HCT116 (cell line): Measurements from ENCODE around the gene GSTA1. TPM values are rescaled to one million over a fixed set of nuclear protein-coding genes. Genes with fewer than 3 reads are reported as not detected.

Source experiments
- ATAC-seq: fragments of 200-7000 bp; cut with Tn5 transposase; 2 replicates; pipeline ENCODE4 v1.9.1; 2020; ENCODE audit warnings: mild to moderate bottlenecking, moderate library complexity
- BruUV-seq: library from RNA; stranded (reverse); fragments of 400-500 nt; replicated peaks from 2 replicates; lab custom pipeline; 2021; lab: Mats Ljungman, UMichigan
- CTCF ChIA-PET: fragments of 300-600 bp; sonication (Branson Sonifier 250); formaldehyde crosslinking; loops from one replicate; lab custom pipeline; 2021; ENCODE audit warnings: antibody characterized with exemption; lab: Charles Lee
- POLR2A ChIA-PET: fragments of 300-600, 350-600 bp; sonication (Branson Sonifier 250); formaldehyde crosslinking; loops from one replicate; lab custom pipeline; 2021; ENCODE audit warnings: antibody characterized with exemption; lab: Charles Lee
- RAD21 ChIA-PET, 2 experiments: fragments of 300-600 bp; sonication (Branson Sonifier 250); formaldehyde crosslinking; loops; one replicate each; lab custom pipeline; 2023; ENCODE audit warnings: low total read pairs in 2 of 2; ENCODE audit not compliant: uncharacterized antibody in 2 of 2, unreplicated experiment in 2 of 2, low non-redundant PET in 1 of 2; lab: Charles Lee
- DNase-seq: peaks from one replicate; pipeline ENCODE4 v3.0.0-alpha.2; 2010; ENCODE audit warnings: low read depth, low spot score
- H2AFZ ChIP-seq: fragments of 200-600 bp; shearing (Covaris generic), sonication (generic); 2 replicates; pipeline ENCODE4 v1.6.1; 2017; ENCODE audit warnings: low read depth, mixed run types, mixed read lengths, antibody characterized with exemption, low read length; ENCODE audit not compliant: poor library complexity, severe bottlenecking
- H3K27ac ChIP-seq: 2 replicates; pipeline ENCODE4 v1.5.1; 2012; ENCODE audit warnings: low read depth, low read length
- H3K27me3 ChIP-seq: fragments of 200-600 bp; sonication (generic); 2 replicates; pipeline ENCODE4 v1.6.1; 2016; ENCODE audit warnings: mixed run types, low read length, mixed read lengths; ENCODE audit not compliant: insufficient read depth
- H3K36me3 ChIP-seq, 2 experiments: fragments of 200-500 bp in 1 of 2; fragments of 200-600 bp in 1 of 2; sonication (Bioruptor generic) in 1 of 2; sonication (generic) in 1 of 2; 2 replicates each; pipeline versions ENCODE4 v1.5.1 to v1.6.1; 2014 to 2016; ENCODE audit warnings: low read length in 2 of 2, inconsistent platforms in 1 of 2, mixed read lengths in 1 of 2, mixed run types in 1 of 2; ENCODE audit not compliant: insufficient read depth in 2 of 2, control insufficient read depth in 1 of 2
- H3K4me1 ChIP-seq, 2 experiments: fragments of 200-600 bp in 1 of 2; sonication (generic) in 1 of 2; 2 replicates each; pipeline versions ENCODE4 v1.5.1 to v1.6.1; 2012 to 2017; ENCODE audit warnings: low read length in 2 of 2, inconsistent platforms in 1 of 2, mild to moderate bottlenecking in 1 of 2, mixed read lengths in 1 of 2, mixed run types in 1 of 2, moderate library complexity in 1 of 2; ENCODE audit not compliant: insufficient read depth in 2 of 2, control insufficient read depth in 1 of 2
- H3K4me2 ChIP-seq: fragments of 200-600 bp; sonication (generic); 2 replicates; pipeline ENCODE4 v1.6.1; 2017; ENCODE audit warnings: mixed run types, low read length, mixed read lengths
- H3K4me3 ChIP-seq, 2 experiments: fragments of 200-600 bp in 1 of 2; sonication (generic) in 1 of 2; replicated peaks in 1 of 2; 2 replicates each; pipeline ENCODE4 v1.5.1; 2011 to 2016; ENCODE audit warnings: low read length in 2 of 2, control low read depth in 1 of 2, low read depth in 1 of 2, mild to moderate bottlenecking in 1 of 2, mixed read lengths in 1 of 2, mixed run types in 1 of 2
- H3K79me2 ChIP-seq: fragments of 200-600 bp; sonication (generic); 2 replicates; pipeline ENCODE4 v1.6.1; 2017; ENCODE audit warnings: mild to moderate bottlenecking, mixed run types, low read length, moderate library complexity, mixed read lengths; ENCODE audit not compliant: insufficient read depth
- H3K9ac ChIP-seq: fragments of 200-600 bp; sonication (generic); 2 replicates; pipeline ENCODE4 v1.6.1; 2016; ENCODE audit warnings: low read length, mixed read lengths
- H3K9me2 ChIP-seq: fragments of 200-600 bp; sonication (generic), shearing (Covaris generic); 2 replicates; pipeline ENCODE4 v1.6.1; 2017; ENCODE audit warnings: mixed run types, mild to moderate bottlenecking, moderate library complexity; ENCODE audit not compliant: insufficient read depth
- H3K9me3 ChIP-seq, 2 experiments: fragments of 200-500 bp in 1 of 2; fragments of 200-600 bp in 1 of 2; sonication (Bioruptor generic) in 1 of 2; sonication (generic) in 1 of 2; 2 replicates each; pipeline ENCODE4 v1.6.1; 2014 to 2017; ENCODE audit warnings: low read length in 2 of 2, mixed read lengths in 2 of 2, inconsistent platforms in 1 of 2, low read depth in 1 of 2, mild to moderate bottlenecking in 1 of 2, mixed run types in 1 of 2, moderate library complexity in 1 of 2; ENCODE audit not compliant: control insufficient read depth in 1 of 2, insufficient read depth in 1 of 2
- H4K20me1 ChIP-seq: fragments of 200-600 bp; sonication (generic), shearing (Covaris generic); 2 replicates; pipeline ENCODE4 v1.6.1; 2017; ENCODE audit warnings: mixed run types, mild to moderate bottlenecking, moderate library complexity; ENCODE audit not compliant: insufficient read depth
- CEBPB ChIP-seq: IDR thresholded peaks from 2 replicates; pipeline ENCODE4 v1.6.1; 2012; ENCODE audit warnings: low read depth
- EGR1 ChIP-seq: IDR thresholded peaks from 2 replicates; pipeline ENCODE4 v1.6.1; 2012; ENCODE audit warnings: low read depth
- EZH2 ChIP-seq: fragments of 200-600 bp; sonication (generic); IDR thresholded peaks from 2 replicates; pipeline ENCODE4 v1.6.1; 2017; ENCODE audit warnings: antibody characterized with exemption, mixed run types
- EZH2phosphoT487 ChIP-seq: fragments of 200-600 bp; IDR thresholded peaks from 2 replicates; pipeline ENCODE4 v1.6.1; 2018; ENCODE audit warnings: antibody characterized with exemption, borderline replicate concordance
- JUND ChIP-seq: IDR thresholded peaks from 2 replicates; pipeline ENCODE4 v1.6.1; 2012
- POLR2A ChIP-seq: IDR thresholded peaks from 2 replicates; pipeline ENCODE4 v1.7.0; 2011; ENCODE audit warnings: borderline replicate concordance; ENCODE audit not compliant: insufficient read depth, insufficient read length; ENCODE audit errors: extremely low read depth
- POLR2AphosphoS5 ChIP-seq: IDR thresholded peaks from 2 replicates; pipeline ENCODE4 v1.6.1; 2011; ENCODE audit warnings: mild to moderate bottlenecking, low read depth, low read length, moderate library complexity
- RAD21 ChIP-seq: IDR thresholded peaks from 2 replicates; pipeline ENCODE4 v1.6.1; 2012; ENCODE audit warnings: low read depth, mild to moderate bottlenecking
- SIN3A ChIP-seq: IDR thresholded peaks from 2 replicates; pipeline ENCODE4 v1.6.1; 2012; ENCODE audit warnings: low read depth
- SRF ChIP-seq: IDR thresholded peaks from 2 replicates; pipeline ENCODE4 v1.6.1; 2012; ENCODE audit warnings: low read depth
- TCF7L2 ChIP-seq: IDR thresholded peaks from 2 replicates; pipeline ENCODE4 v1.7.0; 2011; ENCODE audit warnings: borderline replicate concordance, inconsistent platforms; ENCODE audit not compliant: insufficient read depth, insufficient read length; ENCODE audit errors: extremely low read depth
- YY1 ChIP-seq: IDR thresholded peaks from 2 replicates; pipeline ENCODE4 v1.6.1; 2011; ENCODE audit warnings: low read length, low read depth, moderate library complexity, mild to moderate bottlenecking; ENCODE audit not compliant: insufficient replicate concordance; ENCODE audit errors: extremely low read depth
- ZFX ChIP-seq: fragments of 450-650 bp; IDR thresholded peaks from 2 replicates; pipeline ENCODE4 v1.6.1; 2017
- ZNF274 ChIP-seq: fragments of 200-500 bp; sonication (Bioruptor generic); IDR thresholded peaks from 2 replicates; pipeline ENCODE4 v1.6.1; 2014; ENCODE audit warnings: mild to moderate bottlenecking, low read depth, low read length, inconsistent platforms
- intact Hi-C: fragments of 100-400 bp; cut with micrococcal nuclease; formaldehyde crosslinking; loops from 2 replicates; pipeline ENCODE4 v1.10.0; 2022
- total RNA-seq: library from RNA; stranded (reverse); gene quantifications from one replicate; pipeline ENCODE4 v1.2.1, GENCODE V29; 2021; ENCODE audit not compliant: unreplicated experiment
- TF ChIP-seq, protein P1 (sequence below): IDR thresholded peaks from 2 replicates; pipeline ENCODE4 v1.6.1; 2012; ENCODE audit warnings: low read depth
- TF ChIP-seq, protein P2 (sequence below): IDR thresholded peaks from 2 replicates; pipeline ENCODE4 v1.6.1; 2012
- TF ChIP-seq, protein P3 (sequence below): IDR thresholded peaks from 2 replicates; pipeline ENCODE4 v1.6.1; 2011; ENCODE audit warnings: mild to moderate bottlenecking, low read length, moderate library complexity; ENCODE audit not compliant: insufficient replicate concordance; ENCODE audit errors: extremely low read depth
- TF ChIP-seq, protein P4 (sequence below), 3 experiments: fragments of 200-600 bp in 1 of 3; sonication (generic) in 1 of 3; IDR thresholded peaks in 2 of 3; conservative IDR thresholded peaks in 1 of 3; 2 replicates each; pipeline ENCODE4 v1.5.1; 2012 to 2017; ENCODE audit warnings: low read depth in 2 of 3, low read length in 2 of 3, antibody characterized with exemption in 1 of 3, borderline replicate concordance in 1 of 3, control low read depth in 1 of 3, mild to moderate bottlenecking in 1 of 3, mixed read lengths in 1 of 3, mixed run types in 1 of 3, moderate library complexity in 1 of 3; ENCODE audit not compliant: insufficient read depth in 1 of 3

GSTA1 gene
- total RNA-seq, 1 experiment from 2014 or later, result 0.57 TPM

DNA sequence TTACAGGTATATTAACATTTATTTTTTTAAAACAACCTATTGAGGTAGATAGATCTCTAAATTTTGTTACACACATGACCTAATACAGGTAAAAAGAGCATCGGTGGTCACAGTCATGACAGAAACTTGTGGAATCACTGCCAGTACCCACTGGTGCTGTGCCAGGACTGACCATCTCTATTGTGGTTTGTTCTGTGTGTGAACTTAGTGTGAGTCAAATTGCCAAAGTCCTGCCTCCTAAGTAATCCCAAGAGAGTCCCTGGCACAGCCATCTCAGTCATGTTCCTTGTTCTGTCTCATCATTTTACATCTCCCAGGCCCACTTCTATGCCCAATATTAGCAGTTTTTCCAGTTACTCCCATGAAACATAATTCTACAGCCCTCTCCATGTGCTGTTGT is 61.7 kb downstream of the GSTA1 start:
- intact Hi-C loops, result no loop called here
- Histone ChIP-seq H3K9me3 (no peaks in the 10 kb centered on the region), H3K9me2 (no peaks in the 10 kb centered on the region), H4K20me1 (no peaks in the 10 kb centered on the region), H3K27me3 (no peaks in the 10 kb centered on the region), H3K36me3 (no peaks in the 10 kb centered on the region), H3K4me2 (no peak overlapping the region)
- no peak for DNase-seq
- TF ChIP-seq TCF7L2, result no peak
- no peak for TF ChIP-seq EZH2phosphoT487
- no peak for TF ChIP-seq EGR1
- no peak for TF ChIP-seq ZNF274
- no peak for TF ChIP-seq YY1
- TF ChIP-seq POLR2A, result no peak
- TF ChIP-seq, protein P1, sequence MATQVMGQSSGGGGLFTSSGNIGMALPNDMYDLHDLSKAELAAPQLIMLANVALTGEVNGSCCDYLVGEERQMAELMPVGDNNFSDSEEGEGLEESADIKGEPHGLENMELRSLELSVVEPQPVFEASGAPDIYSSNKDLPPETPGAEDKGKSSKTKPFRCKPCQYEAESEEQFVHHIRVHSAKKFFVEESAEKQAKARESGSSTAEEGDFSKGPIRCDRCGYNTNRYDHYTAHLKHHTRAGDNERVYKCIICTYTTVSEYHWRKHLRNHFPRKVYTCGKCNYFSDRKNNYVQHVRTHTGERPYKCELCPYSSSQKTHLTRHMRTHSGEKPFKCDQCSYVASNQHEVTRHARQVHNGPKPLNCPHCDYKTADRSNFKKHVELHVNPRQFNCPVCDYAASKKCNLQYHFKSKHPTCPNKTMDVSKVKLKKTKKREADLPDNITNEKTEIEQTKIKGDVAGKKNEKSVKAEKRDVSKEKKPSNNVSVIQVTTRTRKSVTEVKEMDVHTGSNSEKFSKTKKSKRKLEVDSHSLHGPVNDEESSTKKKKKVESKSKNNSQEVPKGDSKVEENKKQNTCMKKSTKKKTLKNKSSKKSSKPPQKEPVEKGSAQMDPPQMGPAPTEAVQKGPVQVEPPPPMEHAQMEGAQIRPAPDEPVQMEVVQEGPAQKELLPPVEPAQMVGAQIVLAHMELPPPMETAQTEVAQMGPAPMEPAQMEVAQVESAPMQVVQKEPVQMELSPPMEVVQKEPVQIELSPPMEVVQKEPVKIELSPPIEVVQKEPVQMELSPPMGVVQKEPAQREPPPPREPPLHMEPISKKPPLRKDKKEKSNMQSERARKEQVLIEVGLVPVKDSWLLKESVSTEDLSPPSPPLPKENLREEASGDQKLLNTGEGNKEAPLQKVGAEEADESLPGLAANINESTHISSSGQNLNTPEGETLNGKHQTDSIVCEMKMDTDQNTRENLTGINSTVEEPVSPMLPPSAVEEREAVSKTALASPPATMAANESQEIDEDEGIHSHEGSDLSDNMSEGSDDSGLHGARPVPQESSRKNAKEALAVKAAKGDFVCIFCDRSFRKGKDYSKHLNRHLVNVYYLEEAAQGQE, result no peak
- TF ChIP-seq, protein P2, sequence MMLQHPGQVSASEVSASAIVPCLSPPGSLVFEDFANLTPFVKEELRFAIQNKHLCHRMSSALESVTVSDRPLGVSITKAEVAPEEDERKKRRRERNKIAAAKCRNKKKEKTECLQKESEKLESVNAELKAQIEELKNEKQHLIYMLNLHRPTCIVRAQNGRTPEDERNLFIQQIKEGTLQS, result no peak
- TF ChIP-seq RAD21, result no peak
- no peak for TF ChIP-seq ZFX
- TF ChIP-seq, protein P3, sequence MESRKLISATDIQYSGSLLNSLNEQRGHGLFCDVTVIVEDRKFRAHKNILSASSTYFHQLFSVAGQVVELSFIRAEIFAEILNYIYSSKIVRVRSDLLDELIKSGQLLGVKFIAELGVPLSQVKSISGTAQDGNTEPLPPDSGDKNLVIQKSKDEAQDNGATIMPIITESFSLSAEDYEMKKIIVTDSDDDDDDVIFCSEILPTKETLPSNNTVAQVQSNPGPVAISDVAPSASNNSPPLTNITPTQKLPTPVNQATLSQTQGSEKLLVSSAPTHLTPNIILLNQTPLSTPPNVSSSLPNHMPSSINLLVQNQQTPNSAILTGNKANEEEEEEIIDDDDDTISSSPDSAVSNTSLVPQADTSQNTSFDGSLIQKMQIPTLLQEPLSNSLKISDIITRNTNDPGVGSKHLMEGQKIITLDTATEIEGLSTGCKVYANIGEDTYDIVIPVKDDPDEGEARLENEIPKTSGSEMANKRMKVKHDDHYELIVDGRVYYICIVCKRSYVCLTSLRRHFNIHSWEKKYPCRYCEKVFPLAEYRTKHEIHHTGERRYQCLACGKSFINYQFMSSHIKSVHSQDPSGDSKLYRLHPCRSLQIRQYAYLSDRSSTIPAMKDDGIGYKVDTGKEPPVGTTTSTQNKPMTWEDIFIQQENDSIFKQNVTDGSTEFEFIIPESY, result no peak
- no peak for TF ChIP-seq SIN3A
- TF ChIP-seq, protein P4, sequence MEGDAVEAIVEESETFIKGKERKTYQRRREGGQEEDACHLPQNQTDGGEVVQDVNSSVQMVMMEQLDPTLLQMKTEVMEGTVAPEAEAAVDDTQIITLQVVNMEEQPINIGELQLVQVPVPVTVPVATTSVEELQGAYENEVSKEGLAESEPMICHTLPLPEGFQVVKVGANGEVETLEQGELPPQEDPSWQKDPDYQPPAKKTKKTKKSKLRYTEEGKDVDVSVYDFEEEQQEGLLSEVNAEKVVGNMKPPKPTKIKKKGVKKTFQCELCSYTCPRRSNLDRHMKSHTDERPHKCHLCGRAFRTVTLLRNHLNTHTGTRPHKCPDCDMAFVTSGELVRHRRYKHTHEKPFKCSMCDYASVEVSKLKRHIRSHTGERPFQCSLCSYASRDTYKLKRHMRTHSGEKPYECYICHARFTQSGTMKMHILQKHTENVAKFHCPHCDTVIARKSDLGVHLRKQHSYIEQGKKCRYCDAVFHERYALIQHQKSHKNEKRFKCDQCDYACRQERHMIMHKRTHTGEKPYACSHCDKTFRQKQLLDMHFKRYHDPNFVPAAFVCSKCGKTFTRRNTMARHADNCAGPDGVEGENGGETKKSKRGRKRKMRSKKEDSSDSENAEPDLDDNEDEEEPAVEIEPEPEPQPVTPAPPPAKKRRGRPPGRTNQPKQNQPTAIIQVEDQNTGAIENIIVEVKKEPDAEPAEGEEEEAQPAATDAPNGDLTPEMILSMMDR (IDR thresholded peaks at IDR 0.05 in 2 of 3, conservative IDR thresholded peaks at IDR 0.05 in 1 of 3; ENCODE audit: borderline replicate concordance in 1 of 3, insufficient read depth in 1 of 3, low read depth in 2 of 3, low read length in 2 of 3), result no peak
- no peak for TF ChIP-seq JUND
- TF ChIP-seq CEBPB, result no peak
- TF ChIP-seq EZH2, result no peak
- no peak for TF ChIP-seq SRF
- no peak for TF ChIP-seq POLR2AphosphoS5
- TF ChIP-seq, all 23 proteins: peak for 0
- BruUV-seq, result no TSS peak
- POLR2A ChIA-PET, result no interaction called here
- Histone ChIP-seq H3K27ac (no peak overlapping the region), H3K9ac (no peak overlapping the region), H3K4me3 (no peak overlapping the region), H3K79me2 (no peaks in the 10 kb centered on the region), H2AFZ (no peak overlapping the region), H3K4me1 (no peaks in the 10 kb centered on the region)
- RAD21 ChIA-PET, result no interaction called here
- CTCF ChIA-PET, result no interaction called here
- no peak for ATAC-seq
